Measurements from ENCODE around the gene LATS1.

The LATS1 gene

DNA sequence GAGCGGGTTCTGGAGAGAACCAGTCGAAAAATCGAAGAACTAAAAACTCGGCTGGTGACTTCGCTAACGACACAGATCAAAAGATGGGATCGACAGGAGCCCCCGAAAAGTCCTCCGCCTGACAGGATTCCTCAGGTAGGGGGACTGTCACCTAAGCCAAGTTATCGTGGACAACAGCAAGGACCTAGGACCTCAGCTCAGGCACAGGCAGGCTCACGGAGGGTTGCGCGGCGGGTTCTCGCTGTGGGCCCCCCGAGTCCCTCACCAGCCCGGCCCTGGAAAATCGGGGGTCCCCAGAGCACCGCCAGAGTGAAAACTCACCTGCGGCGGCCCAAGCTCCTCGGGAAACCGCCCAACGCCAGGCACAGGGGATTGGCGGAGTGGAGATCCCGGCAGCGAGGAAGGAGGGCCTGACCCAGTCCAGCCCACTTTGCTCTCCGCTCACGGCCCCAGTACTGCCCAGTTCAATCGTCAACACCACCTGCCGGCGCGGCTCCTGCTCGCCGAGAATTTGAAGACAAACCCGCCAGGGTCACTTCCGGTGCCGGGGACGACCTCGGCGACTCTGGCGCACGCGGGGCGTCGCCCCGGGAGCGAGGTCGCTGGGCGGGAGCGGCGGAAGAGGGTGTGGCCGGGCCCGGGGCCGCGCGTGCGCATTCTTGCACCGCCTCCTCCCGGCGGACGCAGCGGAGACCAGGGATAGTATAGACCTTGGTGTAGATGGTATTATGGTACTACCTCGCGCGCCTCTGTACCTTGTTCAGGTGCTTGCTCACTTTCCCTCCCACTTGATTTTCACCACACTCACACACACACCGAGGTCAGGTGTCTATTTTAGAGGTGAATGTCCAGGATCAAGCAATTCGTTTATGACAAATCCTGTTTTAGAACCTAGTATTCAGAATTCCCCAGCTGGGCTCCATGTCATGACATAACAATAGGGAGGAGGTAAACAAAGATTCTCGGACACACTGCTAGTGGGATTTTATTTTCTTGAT, 69.5 kb downstream of the LATS1 start, which contains the start of gene KATNA1:
Gene KATNA1 (minus strand): TSS at position 567 of the 998 bp plus-strand sequence. CDS start 10,167 bp downstream, outside the sequence.
- TF ChIP-seq, protein P1, sequence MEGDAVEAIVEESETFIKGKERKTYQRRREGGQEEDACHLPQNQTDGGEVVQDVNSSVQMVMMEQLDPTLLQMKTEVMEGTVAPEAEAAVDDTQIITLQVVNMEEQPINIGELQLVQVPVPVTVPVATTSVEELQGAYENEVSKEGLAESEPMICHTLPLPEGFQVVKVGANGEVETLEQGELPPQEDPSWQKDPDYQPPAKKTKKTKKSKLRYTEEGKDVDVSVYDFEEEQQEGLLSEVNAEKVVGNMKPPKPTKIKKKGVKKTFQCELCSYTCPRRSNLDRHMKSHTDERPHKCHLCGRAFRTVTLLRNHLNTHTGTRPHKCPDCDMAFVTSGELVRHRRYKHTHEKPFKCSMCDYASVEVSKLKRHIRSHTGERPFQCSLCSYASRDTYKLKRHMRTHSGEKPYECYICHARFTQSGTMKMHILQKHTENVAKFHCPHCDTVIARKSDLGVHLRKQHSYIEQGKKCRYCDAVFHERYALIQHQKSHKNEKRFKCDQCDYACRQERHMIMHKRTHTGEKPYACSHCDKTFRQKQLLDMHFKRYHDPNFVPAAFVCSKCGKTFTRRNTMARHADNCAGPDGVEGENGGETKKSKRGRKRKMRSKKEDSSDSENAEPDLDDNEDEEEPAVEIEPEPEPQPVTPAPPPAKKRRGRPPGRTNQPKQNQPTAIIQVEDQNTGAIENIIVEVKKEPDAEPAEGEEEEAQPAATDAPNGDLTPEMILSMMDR (IDR thresholded peaks at IDR 0.05; ENCODE audit: control extremely low read depth, extremely low read depth, low read depth, missing control alignments), result peak; percentile 13
- ChIA-PET CTCF (interaction anchor here (1.7 kb wide), 1 partner anchor 16 kb away, joined by 4 read pairs; no protein-coding TSS in a partner anchor), POLR2A (interaction anchor here (0.5 kb wide), 1 partner anchor 56 kb away, joined by 5 read pairs; no protein-coding TSS in a partner anchor)
- peak; percentile 98 for DNase-seq (ENCODE audit: extremely low spot score)

GRCh38 chr6:149646599-149646998, 71.3 kb downstream of the LATS1 start:
- POLR2A ChIA-PET, result no interaction called here
- CTCF ChIA-PET, result no interaction called here
- DNase-seq (ENCODE audit: extremely low spot score), result no peak
- TF ChIP-seq, protein P1 (IDR thresholded peaks at IDR 0.05; ENCODE audit: control extremely low read depth, extremely low read depth, low read depth, missing control alignments), result no peak

DNA sequence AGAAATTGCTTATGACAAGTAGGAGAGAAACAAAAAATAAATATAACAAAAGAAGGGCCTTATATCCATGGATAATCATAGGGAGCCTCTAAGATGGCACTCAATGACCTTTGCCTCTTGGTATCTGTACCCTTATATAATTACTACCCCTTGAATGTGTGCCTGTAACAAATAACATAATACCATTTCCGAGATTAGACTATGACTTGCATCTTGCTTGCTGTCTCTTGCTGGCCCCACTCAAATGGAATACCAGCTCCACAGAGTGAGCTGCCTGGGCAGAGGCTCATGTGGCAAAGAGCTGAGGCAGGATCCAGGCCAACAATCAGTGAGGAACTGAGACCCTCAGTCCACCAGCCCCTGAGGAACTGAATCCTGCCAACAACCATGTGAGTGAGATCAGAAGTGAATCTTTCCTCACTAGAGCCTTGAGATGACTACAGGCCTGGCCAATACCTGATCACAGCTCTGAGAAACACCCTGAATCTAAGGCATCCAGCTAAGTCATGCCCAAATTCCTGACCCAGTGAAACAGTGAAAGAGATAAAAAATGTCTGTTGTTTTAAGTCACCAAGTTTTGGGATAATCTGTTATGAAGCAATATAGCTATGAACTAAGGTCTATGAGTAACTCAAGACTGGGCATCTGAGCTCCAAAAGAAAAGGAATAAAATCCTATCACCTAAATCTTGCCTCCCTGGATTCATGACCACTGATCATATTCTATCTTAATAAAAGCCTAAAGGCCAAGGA, 74.9 kb downstream of the LATS1 start:
- ChIA-PET CTCF (interaction anchor here (0.8 to 1.9 kb wide), 7 partner anchors 10 to 97 kb away, joined by 3 to 8 read pairs (median 4); partner anchors contain the start of gene PPIL4), POLR2A (no interaction called here)
- peak; percentile 24 for DNase-seq (ENCODE audit: extremely low spot score)
- TF ChIP-seq, protein P1 (IDR thresholded peaks at IDR 0.05; ENCODE audit: control extremely low read depth, extremely low read depth, low read depth, missing control alignments), result no peak

DNA sequence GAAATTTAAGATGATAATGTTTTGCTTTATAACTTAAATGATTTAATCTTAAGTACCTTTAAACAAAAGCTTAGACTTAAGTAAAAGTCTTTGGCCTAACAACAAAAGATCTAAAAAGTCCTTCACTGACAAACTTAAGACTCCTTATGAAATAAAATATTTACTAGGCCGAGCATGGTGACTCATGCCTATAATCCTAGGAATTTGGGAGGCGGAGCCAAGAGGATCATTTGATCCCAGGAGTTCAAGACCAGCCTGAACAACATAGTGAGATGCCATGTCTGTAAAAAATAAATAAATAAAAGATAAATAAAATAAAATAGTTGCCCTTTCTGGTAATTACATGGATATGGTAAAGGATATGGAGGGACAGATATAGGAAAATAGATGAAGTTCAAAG, 81.8 kb downstream of the LATS1 start:
- CTCF ChIA-PET, result interaction anchor here (1.3 to 1.4 kb wide), 2 partner anchors 11 to 198 kb away, joined by 3 to 5 read pairs; no protein-coding TSS in a partner anchor
- POLR2A ChIA-PET, result no interaction called here

DNA sequence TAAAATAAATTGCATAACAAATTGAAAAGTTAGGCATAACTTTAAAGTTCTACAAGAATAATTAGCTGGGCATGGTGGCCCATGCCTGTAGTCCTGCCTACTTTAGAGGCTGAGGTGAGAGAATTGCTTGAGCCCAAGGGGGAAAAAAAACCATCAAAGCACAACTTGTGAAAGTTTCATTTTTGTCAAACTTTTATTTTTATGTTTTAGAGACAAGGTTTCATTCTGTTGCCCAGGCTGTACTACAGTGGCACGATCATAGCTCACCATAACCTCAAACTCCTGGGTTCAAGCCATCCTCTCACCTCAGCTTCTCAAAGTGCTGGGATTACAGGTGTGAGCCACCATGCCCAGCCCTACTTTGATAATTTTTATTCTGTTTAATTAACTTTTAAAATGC, 83.6 kb downstream of the LATS1 start:
- DNase-seq (ENCODE audit: extremely low spot score), result no peak
- TF ChIP-seq, protein P1 (IDR thresholded peaks at IDR 0.05; ENCODE audit: control extremely low read depth, extremely low read depth, low read depth, missing control alignments), result no peak
- ChIA-PET POLR2A (no interaction called here), CTCF (no interaction called here)

More for the DNA sequence above, 81.8 kb downstream of the LATS1 start:
- TF ChIP-seq, protein P1 (IDR thresholded peaks at IDR 0.05; ENCODE audit: control extremely low read depth, extremely low read depth, low read depth, missing control alignments), result no peak
- DNase-seq (ENCODE audit: extremely low spot score), result no peak

Data from GM10248 (cell line).